Activated gamma-delta T cell (primary cell): Measurements from ENCODE around the gene ZMYND8.
"Not testable (repeated sequence)": the region's sequence is repeated elsewhere in the genome, so short reads cannot be mapped to it uniquely, and the experiment has no call there.

Experiments used
- DNase-seq: peaks from one replicate; lab custom pipeline; 2025; lab: John Stamatoyannopoulos, UW

Gene ZMYND8

GRCh38 chr20:47265214-47265613, 91.3 kb downstream of the ZMYND8 start:
- DNase-seq: no peak

- not testable (repeated sequence) for DNase-seq
These were observed 92.2 kb downstream of the ZMYND8 start for GRCh38 chr20:47264137-47264769.

DNA sequence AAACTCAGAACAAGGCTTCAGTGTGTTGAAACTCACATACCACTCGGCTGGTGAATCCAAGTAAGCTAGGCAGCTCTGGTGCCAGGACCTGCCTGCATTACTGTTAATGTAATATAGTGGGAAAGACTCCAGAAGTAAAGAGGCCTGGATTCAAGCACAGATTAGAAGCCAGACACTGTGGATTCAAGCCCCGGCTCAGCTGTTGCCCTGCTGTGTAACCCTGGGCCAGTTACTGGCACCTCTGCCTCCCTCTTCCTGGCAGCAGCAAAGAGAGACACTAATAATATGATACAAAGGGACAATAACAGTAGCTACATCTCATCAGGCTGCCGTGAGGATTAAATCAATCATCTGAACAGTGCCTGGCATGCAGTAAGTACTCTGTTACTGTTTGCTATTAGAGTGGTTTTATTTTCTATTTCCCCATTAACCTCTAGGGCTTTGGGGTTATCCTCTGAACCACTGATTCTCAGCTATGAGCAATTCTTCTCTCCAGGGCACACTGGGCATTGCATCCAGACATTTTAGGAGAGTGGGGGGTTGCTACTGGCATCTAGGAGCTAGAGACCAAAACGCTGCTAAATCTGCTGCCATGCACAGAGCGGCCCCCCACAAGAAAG, 92.9 kb downstream of the ZMYND8 start:
- DNase-seq: no peak

DNA sequence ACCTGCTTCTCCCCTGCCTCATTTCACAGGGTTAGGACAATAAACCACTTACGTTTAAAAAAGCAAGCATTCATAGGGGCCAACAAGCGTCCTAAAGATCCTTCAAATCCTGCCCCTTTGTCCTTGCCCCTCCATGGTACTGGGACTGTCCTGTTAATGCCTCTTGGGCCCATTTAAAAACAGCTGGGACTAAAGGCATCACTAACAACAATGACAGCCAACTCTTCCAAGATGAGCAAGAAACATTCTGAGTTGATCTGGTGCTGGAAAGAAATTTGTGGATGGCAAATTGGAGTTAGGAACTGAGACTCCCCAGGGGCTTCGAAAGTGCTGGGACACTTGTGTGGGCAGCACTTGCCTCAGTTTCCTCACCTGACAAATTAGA, 93.4 kb downstream of the ZMYND8 start:
- no peak for DNase-seq

DNA sequence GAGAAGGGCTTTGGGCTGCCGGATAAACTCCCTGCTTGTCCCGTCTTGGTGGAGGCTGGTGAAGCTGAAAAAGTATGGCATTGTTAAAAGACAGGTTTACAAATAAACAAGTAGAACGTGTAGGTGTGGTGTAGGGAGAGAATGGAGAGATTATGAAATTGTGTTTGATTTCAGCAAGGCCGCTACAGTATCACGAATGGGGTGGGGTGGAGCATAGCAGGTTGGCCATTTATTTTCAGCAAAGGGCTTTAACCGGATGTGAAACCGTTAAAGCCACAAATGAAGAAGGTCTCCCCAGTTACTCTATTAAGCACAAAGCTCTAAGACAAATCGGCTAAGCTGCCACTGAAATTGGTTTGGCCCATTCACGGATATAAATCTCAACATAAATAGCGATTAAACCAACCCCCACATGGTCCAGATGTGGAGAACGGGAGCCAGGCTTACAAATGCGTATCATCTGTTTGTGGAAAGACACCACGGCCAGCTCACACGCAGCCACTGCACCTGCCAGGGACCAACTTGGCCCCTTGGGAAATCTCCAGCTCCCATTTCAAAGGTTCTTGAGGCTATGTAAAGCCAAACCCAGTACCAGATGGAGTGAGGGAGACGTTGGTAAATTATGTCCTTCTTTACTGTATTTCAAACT, 94.0 kb downstream of the ZMYND8 start:
- DNase-seq: no peak

- DNase-seq: no peak
These were observed 94.5 kb downstream of the ZMYND8 start for GRCh38 chr20:47262008-47262364.

DNA sequence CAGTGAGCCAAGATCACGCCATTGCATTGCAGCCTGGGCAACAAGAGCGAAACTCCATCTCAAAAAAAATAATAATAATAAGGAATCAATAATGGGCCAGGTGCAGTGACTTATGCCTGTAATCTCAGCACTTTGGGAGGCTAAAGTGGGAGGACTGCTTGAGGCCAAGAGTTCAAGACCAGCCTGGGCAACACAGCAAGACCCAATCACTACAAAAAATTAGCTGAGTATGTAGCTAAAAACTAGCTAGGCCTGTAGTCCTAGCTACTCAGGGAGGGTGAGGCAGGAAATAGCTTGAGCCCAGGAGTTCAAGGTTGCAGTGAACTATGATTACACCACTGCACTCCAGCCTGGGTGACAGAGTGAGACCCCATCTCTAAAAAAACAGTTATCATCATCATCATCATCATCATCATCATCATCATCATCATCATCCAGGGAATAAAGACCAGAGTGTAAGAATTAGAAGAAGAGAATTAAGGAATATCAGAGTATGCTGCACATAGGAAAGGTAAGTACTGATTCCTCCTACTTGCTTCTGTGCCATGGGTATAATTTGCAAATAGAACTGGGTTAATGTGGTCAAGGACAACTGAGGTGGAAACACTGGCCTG, 95.2 kb downstream of the ZMYND8 start:
- DNase-seq: not testable (repeated sequence)

- not testable (repeated sequence) for DNase-seq
These were observed 95.9 kb downstream of the ZMYND8 start for GRCh38 chr20:47260540-47261126.

DNA sequence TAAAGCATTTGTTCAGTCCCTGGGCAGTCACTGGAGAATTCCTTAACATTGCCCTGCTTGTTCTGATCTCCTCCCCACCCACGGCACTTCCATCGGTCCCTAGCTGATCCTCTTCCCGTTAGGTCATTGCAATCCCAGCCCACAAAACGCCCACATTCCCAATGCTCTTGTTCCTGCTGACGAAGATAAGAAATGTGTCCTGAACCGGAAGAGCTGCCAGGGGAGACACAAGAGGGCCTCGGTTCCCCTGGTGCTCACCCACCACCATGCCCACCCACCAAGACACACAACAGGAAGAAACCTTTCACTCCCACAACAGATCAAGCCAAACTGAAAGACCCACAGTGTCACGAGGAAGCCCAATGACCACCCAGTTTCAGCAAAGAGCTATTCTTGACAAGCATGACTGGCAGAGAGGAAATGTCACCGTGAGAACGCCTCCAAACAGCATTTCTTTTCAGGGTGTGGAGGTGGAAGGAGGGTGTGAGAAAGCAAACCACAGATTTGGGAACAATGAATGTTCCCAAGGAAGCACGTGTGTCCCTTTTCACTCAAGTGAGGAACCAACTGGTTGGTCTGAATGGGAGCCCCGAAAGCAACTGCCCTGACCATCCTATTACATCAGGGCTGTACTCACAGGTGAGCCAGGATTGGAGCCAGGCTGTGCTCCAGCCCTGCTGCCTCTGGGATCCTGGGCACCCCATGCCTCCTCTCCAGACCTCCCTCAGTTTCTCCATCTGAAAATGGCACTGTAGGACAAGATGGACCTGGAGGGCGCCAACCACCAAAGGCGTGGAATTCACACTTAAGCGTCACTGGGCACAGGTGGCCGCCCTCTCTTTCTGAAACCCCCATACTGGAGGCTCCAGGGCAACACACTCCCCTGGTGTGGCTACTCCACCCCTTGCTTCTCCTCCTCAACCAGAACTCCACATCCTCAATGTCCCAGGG, 97.5 kb downstream of the ZMYND8 start:
- no peak for DNase-seq

DNA sequence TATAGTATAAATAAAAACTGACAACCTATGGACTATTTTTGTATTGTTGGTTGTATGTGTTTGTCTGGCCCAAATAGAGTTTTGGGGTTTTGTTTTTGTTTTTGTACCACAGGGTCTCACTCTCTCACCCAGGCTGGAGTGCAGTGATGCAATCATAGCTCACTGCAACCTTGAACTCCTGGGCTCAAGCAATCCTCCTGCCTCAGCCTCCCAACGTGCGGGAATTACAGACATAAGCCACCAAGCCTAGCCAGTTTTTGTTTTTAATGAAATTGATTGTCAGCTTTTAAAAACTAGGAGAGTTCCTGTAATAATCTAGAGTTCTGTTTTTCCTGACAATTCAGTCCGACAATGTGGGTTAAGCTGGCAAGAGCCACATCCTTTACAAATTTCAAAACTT, 98.7 kb downstream of the ZMYND8 start:
- DNase-seq: no peak

- DNase-seq: no peak
These were observed 99.2 kb downstream of the ZMYND8 start for GRCh38 chr20:47257256-47257655.

DNA sequence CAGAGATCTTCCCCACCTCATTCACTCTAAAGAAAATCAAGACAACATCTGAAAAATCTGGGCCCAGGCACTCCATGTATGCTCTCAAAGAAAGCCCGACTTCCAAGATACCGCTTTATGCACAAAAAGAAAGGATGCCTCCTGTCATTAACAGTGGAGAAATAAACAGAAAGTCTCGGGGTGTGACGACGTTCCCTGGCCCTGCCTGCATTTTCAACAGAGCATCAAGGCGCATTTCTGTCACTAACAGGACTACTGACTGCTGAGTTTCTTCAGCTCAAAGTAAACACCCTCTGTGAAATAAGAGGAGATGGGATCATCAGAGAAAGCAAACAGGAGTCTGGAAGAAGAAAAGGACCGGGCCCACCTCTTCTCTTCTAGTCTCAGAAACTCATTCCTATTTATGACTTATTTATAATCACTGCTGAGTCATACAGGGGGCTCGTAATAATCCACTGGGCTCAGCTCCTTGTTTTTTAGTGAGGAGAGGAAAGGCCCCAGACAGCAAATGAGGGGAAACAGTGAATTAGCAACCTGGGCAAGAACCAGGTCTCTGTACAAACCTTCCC, 99.7 kb downstream of the ZMYND8 start:
- no peak for DNase-seq

- no peak for DNase-seq
These were observed 102.6 kb downstream of the ZMYND8 start for GRCh38 chr20:47253872-47254271.

DNA sequence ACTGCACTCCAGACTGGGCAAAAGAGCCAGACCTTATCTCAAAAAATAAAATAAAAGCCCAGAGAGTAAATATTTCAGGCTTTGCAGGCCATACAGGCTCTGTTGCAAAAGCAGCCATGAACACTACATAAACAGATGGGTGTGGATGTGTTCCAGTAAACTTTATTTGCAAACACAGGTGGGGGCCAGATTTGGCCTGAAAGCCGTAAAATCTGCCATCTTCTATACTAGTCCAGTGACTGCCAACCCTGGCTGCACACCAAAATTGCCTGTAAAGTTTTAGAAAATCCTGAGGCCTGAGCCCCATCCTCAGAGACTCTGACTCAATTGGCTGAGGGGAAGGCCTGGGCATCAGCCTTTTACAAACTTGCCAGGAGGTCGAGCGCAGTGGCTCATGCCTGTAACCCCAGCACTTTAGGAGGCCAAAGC, 103.6 kb downstream of the ZMYND8 start:
- no peak for DNase-seq

GRCh38 chr20:47251154-47252020, 105.1 kb downstream of the ZMYND8 start:
- no peak for DNase-seq

DNA sequence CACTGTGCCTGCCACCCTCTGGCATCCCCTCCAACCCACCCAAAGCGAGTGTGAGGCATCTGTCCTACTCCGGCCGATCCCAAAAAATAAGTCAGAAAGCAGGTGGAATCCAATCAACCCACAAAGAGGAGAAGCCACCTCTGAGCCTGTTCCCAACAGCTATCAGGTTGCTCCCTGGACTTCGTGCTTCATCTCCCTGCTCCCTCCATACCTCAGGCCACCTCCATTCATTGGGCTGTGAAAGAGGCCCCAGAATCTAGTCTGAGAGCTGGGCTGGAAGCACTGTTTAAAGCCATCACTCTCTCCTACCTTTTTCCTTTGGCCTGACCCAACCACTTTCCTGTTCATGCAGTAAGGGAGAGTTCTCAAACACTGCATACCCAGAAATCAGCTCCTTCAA, 106.1 kb downstream of the ZMYND8 start:
- no peak for DNase-seq

DNA sequence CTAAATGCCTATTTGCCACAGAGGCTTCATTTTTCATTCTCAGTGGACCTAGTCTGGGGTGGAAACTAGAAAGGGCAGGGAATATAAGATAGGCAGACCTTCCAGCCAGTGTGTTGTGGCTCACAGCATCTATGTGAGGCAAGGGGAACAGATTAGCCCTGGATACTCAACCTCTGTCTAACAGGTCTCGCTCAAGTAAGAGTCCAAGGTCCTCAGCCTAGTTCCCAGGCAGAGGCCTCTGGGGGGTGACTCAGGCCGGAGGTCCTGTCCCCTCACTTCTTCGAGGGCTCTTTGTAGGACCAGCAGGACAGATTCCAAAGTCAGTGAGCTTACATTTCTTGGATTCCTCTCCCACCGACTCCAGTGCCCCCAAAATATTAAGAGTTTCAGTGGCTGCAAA, 106.6 kb downstream of the ZMYND8 start:
- no peak for DNase-seq

DNA sequence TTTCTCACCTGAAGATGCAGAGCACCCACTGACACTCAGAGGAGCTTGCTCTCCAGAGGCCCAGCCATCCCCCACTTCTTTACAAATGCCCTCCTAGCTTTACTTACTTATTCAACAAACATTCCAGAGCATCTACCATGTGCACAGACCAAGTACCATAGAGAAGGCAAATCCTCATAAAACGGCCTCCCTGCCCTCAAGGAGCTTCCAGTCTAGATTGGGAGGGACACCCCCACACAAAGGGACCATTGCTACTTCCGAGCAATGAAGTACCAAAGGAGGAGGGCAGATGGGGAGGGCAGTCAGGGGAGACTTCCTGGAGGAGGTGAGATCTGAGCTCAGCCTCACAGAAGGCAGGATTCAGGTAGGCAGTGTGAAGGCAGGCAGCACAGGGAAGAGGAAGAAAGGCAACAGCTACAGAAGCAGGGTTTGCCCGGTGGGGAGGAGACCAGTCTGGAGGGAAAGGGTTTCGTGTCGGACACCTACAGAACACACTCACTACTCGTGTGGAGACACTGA, 108.0 kb downstream of the ZMYND8 start:
- no peak for DNase-seq

DNA sequence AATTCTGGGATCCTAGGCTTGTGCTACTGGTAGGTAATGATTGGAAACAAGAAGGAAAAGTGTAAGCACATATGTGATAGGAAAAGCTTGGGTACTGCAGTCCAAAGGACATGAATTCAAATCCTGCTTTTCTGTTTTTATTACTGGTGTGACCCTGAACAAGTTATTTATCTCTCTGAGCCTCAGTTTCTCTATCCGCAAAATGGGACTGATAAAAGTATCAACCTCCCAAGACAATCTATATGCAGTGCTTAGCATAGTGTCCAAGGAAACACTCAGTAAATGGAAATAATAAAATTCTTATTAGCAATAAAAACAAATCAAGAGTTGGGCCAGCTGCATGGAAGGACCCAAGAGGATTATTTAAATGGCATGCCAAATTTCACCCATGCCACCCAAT, 108.5 kb downstream of the ZMYND8 start:
- no peak for DNase-seq
